IPS-15b (cell line): ENCODE results near the gene GRIA4.

Experiments
- H3K27me3 ChIP-seq: one replicate; pipeline ENCODE4 v1.6.1; 2013; ENCODE audit warnings: low read length; ENCODE audit not compliant: control insufficient read depth, insufficient read depth
- H3K36me3 ChIP-seq: one replicate; pipeline ENCODE4 v1.6.1; 2013; ENCODE audit warnings: low read length; ENCODE audit not compliant: control insufficient read depth, insufficient read depth
- H3K4me1 ChIP-seq: one replicate; pipeline ENCODE4 v1.6.1; 2013; ENCODE audit warnings: mild to moderate bottlenecking, low read length; ENCODE audit not compliant: control insufficient read depth, insufficient read depth
- H3K4me3 ChIP-seq: one replicate; pipeline ENCODE4 v1.5.1; 2013; ENCODE audit warnings: low read depth, low read length
- H3K9ac ChIP-seq: one replicate; pipeline ENCODE4 v1.6.1; 2013; ENCODE audit warnings: low read depth, mild to moderate bottlenecking, low read length
- H3K9me3 ChIP-seq: one replicate; pipeline ENCODE4 v1.6.1; 2013; ENCODE audit warnings: mild to moderate bottlenecking, low read length; ENCODE audit not compliant: control insufficient read depth, insufficient read depth

The GRIA4 gene

GRCh38 chr11:105802390-105802789 lies 192.5 kb downstream of the GRIA4 start:
- Histone ChIP-seq H3K9me3 (no peaks in the 10 kb centered on the region), H3K27me3 (no peaks in the 10 kb centered on the region), H3K9ac (no peak overlapping the region), H3K4me1 (peaks cover 4% of the 10 kb centered on the region), H3K4me3 (no peak overlapping the region), H3K36me3 (no peaks in the 10 kb centered on the region)

GRCh38 chr11:105811242-105811641 lies 201.4 kb downstream of the GRIA4 start:
- Histone ChIP-seq H3K27me3 (no peaks in the 10 kb centered on the region), H3K9me3 (no peaks in the 10 kb centered on the region), H3K9ac (no peak overlapping the region), H3K4me1 (no peaks in the 10 kb centered on the region), H3K4me3 (no peak overlapping the region), H3K36me3 (no peaks in the 10 kb centered on the region)

- H3K9ac ChIP-seq, result no peak overlapping the region
- no peaks in the 10 kb centered on the region for H3K4me1 ChIP-seq
- no peak overlapping the region for H3K4me3 ChIP-seq
- no peaks in the 10 kb centered on the region for H3K9me3 ChIP-seq
- H3K36me3 ChIP-seq, result no peaks in the 10 kb centered on the region
- H3K27me3 ChIP-seq, result no peaks in the 10 kb centered on the region
These were observed 211.5 kb downstream of the GRIA4 start for GRCh38 chr11:105821372-105821771.

- H3K4me3 ChIP-seq, result no peak overlapping the region
- H3K4me1 ChIP-seq, result no peaks in the 10 kb centered on the region
- H3K9ac ChIP-seq, result no peak overlapping the region
- H3K9me3 ChIP-seq, result no peaks in the 10 kb centered on the region
- H3K36me3 ChIP-seq, result no peaks in the 10 kb centered on the region
- H3K27me3 ChIP-seq, result no peaks in the 10 kb centered on the region
These were observed 211.9 kb downstream of the GRIA4 start for GRCh38 chr11:105821781-105822180.

- H3K4me3 ChIP-seq, result no peak overlapping the region
- H3K4me1 ChIP-seq, result no peaks in the 10 kb centered on the region
- H3K9ac ChIP-seq, result no peak overlapping the region
- no peaks in the 10 kb centered on the region for H3K27me3 ChIP-seq
- no peaks in the 10 kb centered on the region for H3K36me3 ChIP-seq
- H3K9me3 ChIP-seq, result no peaks in the 10 kb centered on the region
These were observed 213.7 kb downstream of the GRIA4 start for GRCh38 chr11:105823495-105824033.

GRCh38 chr11:105824457-105825013 lies 214.7 kb downstream of the GRIA4 start:
- no peaks in the 10 kb centered on the region for H3K36me3 ChIP-seq
- H3K4me1 ChIP-seq, result no peaks in the 10 kb centered on the region
- no peaks in the 10 kb centered on the region for H3K27me3 ChIP-seq
- no peak overlapping the region for H3K4me3 ChIP-seq
- H3K9me3 ChIP-seq, result no peaks in the 10 kb centered on the region
- no peak overlapping the region for H3K9ac ChIP-seq

- H3K9me3 ChIP-seq, result no peaks in the 10 kb centered on the region
- no peaks in the 10 kb centered on the region for H3K4me1 ChIP-seq
- no peaks in the 10 kb centered on the region for H3K27me3 ChIP-seq
- H3K9ac ChIP-seq, result no peak overlapping the region
- no peak overlapping the region for H3K4me3 ChIP-seq
- no peaks in the 10 kb centered on the region for H3K36me3 ChIP-seq
These were observed 215.3 kb downstream of the GRIA4 start for GRCh38 chr11:105825141-105825540.

GRCh38 chr11:105827906-105828305 lies 218.0 kb downstream of the GRIA4 start:
- Histone ChIP-seq H3K36me3 (no peaks in the 10 kb centered on the region), H3K9me3 (no peaks in the 10 kb centered on the region), H3K27me3 (no peaks in the 10 kb centered on the region), H3K4me3 (no peak overlapping the region), H3K9ac (no peak overlapping the region), H3K4me1 (no peaks in the 10 kb centered on the region)

GRCh38 chr11:105829084-105829483 lies 219.2 kb downstream of the GRIA4 start:
- Histone ChIP-seq H3K4me1 (no peaks in the 10 kb centered on the region), H3K36me3 (no peaks in the 10 kb centered on the region), H3K9me3 (no peaks in the 10 kb centered on the region), H3K27me3 (no peaks in the 10 kb centered on the region), H3K9ac (no peak overlapping the region), H3K4me3 (no peak overlapping the region)

GRCh38 chr11:105834461-105834860 lies 224.6 kb downstream of the GRIA4 start:
- no peak overlapping the region for H3K9ac ChIP-seq
- H3K36me3 ChIP-seq, result no peaks in the 10 kb centered on the region
- H3K9me3 ChIP-seq, result no peaks in the 10 kb centered on the region
- H3K4me1 ChIP-seq, result no peaks in the 10 kb centered on the region
- no peak overlapping the region for H3K4me3 ChIP-seq
- H3K27me3 ChIP-seq, result no peaks in the 10 kb centered on the region

- Histone ChIP-seq H3K9me3 (no peaks in the 10 kb centered on the region), H3K4me3 (no peak overlapping the region), H3K4me1 (no peaks in the 10 kb centered on the region), H3K36me3 (no peaks in the 10 kb centered on the region), H3K9ac (no peak overlapping the region), H3K27me3 (no peaks in the 10 kb centered on the region)
These were observed 229.0 kb downstream of the GRIA4 start for GRCh38 chr11:105838668-105839384.

GRCh38 chr11:105840391-105840790 lies 230.5 kb downstream of the GRIA4 start:
- Histone ChIP-seq H3K9ac (no peak overlapping the region), H3K4me3 (no peak overlapping the region), H3K27me3 (no peaks in the 10 kb centered on the region), H3K9me3 (no peaks in the 10 kb centered on the region), H3K4me1 (no peaks in the 10 kb centered on the region), H3K36me3 (no peaks in the 10 kb centered on the region)
